ENCODE data around the gene TEX11. TPM values are rescaled to one million over a fixed set of nuclear protein-coding genes. Genes with fewer than 3 reads are reported as not detected.
"Not testable (repeated sequence)": the region's sequence is repeated elsewhere in the genome, so short reads cannot be mapped to it uniquely, and the experiment has no call there.

Gene TEX11
- not detected in 2 replicates for total RNA-seq

DNA sequence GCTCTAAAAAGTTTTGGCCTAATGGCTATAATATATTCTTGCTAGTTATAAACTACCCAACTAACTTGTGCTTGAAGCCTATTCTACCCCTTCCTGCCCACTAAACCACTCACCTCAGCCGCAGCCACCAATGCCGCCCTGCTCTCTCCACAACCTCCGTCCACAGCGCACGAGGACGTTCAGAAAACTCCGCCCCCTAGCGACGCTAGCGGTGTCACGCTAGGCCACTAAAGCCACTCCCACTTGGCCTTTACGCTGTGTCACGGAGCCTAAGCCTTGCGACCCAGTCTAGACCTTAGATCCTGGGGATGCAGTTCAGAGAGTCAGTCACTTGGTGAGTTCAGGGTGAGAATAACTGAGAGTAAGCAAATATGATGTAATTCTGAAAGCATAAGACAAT lies at the start of gene TEX11:
Gene TEX11 (minus strand): TSS at position 171 of the 400 bp plus-strand sequence. CDS start 922 bp downstream, outside the sequence.
- no peak for DNase-seq (ENCODE audit: low read depth in 2 of 2)

DNA sequence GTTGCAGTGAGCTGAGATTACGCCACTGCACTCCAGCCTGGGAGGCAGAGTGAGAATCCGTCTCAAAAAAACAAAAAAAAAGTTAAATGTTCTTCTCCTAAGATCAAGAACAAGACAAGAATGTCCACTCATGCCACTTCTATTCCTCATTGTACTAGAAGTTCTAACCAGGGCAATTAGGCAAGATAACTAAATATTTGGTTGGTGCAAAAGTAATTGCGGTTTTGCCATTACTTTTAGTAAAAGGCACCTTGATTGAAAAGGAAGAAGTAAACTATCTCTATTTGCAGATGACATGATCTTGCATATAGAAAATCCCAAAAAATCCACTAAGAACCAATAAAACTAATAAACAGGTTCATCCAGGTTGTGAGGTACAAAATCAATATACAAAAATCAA lies 46.4 kb upstream of the TEX11 start:
- DNase-seq (ENCODE audit: low read depth in 2 of 2), result no peak

DNA sequence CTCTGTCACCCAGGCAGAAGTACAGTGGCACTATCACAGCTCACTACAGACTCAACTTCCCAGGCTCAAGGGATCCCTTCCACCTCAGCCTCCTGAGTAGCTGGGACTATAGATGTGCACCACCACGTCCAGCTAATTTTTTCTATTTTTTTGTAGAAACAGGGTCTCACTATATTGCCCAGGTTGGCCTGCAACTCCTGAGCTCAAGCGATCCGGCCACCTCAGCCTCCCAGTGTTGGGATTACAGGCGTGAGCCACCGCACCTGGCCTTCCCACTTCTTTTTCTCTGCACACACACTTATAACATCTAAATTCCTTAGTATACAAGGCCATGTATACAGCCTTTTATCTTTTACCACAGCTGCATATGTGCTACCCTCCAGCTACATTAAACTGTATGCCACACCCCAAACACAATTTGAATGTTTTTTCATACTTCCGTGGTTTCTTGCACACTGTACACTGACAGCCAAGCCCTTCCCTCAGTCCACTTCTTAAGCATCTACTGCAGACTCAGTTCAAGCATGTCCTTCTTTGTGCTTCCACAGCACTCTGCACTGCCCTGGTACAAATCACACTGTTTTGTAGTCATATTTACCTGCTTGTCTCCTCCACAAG lies 15.9 kb upstream of the TEX11 start:
- no peak for DNase-seq (ENCODE audit: low read depth in 2 of 2)

DNA sequence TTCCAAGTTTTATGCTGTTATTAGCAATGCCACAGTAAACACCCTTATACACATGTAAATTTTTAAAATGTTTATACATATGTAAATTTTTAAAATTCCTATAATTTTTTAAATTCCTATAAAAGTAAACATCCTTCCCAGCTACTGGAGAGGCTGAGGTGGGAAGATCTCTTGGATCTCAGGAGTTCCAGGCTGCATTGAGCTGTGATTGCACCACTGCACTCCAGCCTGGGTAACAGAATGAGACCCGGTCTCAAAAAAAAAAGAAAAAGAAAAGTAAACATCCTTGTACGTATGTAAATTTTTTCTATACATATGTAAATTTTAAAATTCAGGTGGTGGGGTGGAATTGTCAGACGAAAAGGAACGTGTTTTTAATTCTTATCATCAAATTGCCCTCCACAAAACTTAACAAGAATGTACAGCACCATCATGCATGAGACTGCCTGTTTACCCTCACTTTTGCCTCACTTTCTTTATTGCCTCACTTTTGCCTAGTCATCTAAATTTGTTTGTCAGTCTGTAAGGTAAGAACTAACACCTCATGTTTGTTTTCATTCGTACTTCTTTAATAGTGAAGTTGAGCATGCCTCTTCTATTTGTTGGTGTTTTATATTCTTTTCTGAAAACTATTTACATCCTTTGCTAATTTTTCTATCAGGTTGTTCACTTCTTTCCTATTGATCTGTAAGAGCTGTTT lies 14.4 kb upstream of the TEX11 start:
- DNase-seq (ENCODE audit: low read depth in 2 of 2), result no peak

DNA sequence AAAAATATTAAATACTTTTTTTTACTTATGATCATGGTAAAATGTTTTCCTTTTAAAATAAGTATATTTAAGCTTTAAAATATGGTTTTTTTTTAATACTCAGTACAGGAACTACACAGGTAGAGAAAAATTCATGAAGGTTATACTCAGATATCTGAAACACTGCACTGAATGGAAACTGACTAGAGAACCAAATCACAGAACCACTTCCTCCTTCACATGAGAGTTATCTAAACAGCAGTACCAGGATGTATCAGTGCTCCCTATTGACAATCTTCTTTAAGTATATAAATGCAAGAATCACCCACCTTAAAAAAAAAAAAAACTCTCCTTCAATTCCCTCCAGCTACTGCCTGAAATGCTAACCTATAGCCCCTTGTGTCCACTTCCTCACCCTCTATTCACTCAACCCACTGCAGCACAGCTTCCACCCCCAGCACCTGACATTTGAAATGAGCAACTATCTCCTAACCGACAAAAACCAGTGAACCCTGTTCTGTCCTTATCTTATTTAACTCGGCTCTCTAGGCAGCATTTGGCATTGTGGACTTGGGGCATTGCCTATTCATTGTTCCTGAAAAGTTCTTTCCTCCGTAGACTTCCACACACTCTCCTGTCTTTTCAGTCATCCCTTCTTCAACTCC lies 13.3 kb upstream of the TEX11 start:
- no peak for DNase-seq (ENCODE audit: low read depth in 2 of 2)

DNA sequence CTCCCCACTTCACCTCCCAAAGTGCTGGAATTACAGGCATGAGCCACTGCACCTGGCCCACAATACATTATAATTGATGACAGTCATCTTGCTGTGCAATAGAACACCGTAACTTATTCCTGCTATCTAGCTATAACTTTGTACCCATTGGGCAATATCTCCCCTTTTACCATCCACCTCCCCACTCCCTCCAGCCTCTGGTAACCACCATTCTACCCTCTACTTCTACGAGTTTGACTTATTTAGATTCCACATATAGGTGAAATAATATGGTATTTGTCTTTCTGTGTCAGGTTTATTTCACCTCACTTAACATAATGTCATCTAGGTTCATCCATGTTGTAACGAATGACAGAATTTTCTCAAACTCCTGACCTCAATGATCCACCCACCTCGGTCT lies 8.2 kb upstream of the TEX11 start:
- no peak for DNase-seq (ENCODE audit: low read depth in 2 of 2)

DNA sequence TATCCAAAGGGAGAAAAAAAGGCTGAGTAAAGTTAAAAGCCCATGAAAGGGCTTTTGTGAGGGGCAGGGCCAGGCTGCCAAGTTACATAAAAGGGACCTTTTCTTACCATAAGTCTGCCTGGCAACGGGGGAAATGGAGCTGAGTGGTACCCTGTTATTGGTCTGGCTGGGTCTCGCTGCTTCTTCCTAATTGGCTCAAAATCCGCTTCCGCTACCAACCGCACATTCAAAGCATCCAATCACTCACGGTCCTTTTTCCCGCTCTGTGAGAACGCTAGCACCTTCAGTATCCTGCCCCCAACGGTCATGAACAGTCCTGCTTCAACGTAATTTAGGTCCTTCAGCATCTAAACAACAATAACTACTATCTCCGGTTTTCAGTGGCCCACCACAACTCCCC lies 611 bp downstream of the TEX11 start:
- DNase-seq (ENCODE audit: low read depth in 2 of 2), result no peak

DNA sequence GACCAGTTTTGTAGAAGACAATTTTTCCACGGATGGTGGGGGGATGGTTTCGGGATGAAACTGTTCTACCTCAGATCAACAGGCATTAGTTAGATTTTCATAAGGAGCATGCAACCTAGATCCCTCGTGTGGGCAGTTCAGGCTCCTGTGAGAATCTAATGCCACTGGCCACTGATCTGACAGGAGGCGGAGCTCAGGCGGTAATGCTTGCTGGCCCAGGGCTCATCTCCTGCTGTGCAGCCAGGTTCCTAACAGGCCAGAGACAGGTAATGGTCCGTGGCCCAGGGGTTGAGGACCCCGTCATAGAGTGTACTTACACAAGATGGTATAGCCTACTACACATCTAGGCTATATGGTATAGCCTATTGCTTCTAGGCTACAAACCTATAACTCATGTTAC lies 7.0 kb downstream of the TEX11 start:
- DNase-seq (ENCODE audit: low read depth in 2 of 2), result no peak

DNA sequence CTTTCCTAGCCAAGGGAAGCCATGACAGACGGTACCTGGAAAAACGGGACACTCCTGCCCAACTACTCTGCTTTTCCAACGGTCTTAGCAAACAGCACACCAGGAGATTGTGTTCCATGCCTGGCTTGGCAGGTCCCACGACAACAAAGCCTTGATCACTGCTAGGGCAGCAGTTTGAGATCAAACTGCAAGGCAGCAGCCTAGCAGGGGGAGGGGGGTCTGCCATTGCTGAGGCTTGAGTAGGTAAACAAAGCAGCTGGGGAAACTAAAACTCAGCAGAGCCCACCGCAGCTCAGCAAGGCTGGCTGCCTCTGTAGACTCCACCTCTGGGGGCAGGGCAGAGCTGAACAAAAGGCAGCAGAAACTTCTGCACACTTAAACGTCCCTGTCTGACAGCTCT lies 18.1 kb downstream of the TEX11 start:
- DNase-seq (ENCODE audit: low read depth in 2 of 2), result not testable (repeated sequence)

DNA sequence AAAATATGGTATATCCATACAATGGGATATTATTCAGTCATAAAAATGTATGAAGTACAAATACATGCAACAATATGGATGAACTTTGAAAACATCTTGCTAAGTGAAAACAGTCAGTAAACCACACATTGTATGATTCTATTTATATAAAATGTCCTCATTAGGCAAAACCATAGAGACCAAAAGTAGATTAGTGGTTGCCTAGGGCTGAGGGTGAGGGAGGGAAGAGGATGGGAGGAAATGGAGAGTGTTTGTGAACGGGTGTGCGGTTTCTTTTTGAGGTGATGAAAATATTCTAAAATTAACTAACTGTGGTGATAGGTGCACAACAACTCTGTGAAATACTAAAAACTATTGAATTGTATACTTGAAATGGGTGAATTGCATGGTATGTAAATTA lies 29.6 kb downstream of the TEX11 start:
- DNase-seq (ENCODE audit: low read depth in 2 of 2), result no peak

DNA sequence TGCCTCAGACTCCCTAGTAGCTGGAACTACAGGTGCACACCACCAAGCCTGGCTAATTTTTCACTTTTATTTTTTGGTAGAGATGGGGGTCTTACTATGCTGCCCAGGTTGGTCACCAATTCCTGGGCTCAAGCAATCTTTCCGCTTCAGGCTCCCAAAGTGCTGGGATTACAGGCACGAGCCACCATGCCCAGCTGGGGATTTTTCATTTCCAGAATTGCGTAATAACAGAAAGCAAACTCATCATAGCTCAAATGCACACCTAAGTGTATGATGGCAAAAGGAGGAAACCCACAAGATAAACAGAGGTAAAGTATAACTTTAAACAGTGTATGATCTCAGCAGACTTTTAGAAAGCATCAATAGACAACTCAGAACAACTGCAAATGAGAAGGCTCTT lies 56.2 kb downstream of the TEX11 start:
- DNase-seq (ENCODE audit: low read depth in 2 of 2), result no peak

DNA sequence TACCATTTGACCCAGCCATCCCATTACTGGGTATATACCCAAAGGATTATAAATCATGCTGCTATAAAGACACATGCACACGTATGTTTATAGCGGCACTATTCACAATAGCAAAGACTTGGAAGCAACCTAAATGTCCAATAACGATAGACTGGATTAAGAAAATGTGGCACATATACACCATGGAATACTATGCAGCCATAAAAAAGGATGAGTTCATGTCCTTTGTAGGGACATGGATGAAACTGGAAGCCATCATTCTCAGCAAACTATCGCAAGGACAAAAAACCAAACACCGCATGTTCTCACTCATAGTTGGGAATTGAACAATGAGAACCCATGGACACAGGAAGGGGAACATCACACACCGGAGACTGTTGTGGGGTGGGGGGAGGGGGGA lies 64.4 kb downstream of the TEX11 start:
- DNase-seq (ENCODE audit: low read depth in 2 of 2), result not testable (repeated sequence)

DNA sequence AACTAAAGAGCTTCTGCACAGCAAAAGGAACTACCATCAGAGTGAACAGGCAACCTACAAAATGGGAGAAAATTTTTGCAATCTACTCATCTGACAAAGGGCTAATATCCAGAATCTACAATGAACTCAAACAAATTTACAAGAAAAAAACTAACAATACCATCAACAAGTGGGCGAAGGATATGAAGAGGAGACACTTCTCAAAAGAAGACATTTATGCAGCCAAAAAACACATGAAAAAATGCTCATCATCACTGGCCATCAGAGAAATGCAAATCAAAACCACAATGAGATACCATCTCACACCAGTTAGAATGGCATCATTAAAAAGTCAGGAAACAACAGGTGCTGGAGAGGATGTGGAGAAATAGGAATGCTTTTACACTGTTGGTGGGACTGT lies 64.9 kb downstream of the TEX11 start:
- not testable (repeated sequence) for DNase-seq (ENCODE audit: low read depth in 2 of 2)

DNA sequence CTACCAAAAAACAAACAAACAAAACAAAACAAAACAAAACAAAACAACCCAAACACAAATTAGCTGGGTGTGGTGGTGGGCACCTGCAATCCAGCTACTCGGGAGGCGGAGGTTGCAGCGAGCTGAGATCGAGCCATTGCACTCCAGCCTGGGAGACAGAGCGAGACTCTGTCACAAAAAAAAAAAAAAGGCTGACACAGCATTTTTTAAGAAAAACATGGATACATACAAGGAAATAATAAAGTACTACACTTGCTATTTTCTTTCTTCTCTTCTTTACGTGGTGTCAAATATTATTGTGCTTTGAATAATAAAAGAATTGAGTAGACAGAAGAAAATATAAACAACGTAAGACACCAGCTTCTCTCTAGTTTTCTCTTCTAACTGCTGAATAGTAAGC lies 73.9 kb downstream of the TEX11 start:
- DNase-seq (ENCODE audit: low read depth in 2 of 2), result no peak

DNA sequence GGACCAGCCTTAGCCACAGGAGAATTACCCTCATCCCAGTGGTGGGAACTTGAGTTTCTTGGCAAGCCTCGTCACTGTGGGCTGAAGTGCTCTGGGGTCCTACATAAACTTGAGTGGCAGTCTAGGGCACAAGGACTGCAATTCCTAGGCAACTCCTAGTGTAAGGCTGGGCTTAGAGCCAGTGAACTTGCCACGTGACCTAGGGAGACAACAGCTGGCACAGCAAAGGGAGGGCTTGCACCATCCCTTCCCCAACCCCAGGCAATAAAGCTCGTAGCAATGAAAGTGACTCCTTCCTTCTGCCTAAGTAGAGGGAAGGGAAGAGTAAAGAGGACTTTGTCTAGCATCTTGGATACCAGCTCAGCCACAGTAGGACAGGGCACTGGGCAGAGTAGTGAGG lies 81.8 kb downstream of the TEX11 start:
- DNase-seq (ENCODE audit: low read depth in 2 of 2), result no peak

DNA sequence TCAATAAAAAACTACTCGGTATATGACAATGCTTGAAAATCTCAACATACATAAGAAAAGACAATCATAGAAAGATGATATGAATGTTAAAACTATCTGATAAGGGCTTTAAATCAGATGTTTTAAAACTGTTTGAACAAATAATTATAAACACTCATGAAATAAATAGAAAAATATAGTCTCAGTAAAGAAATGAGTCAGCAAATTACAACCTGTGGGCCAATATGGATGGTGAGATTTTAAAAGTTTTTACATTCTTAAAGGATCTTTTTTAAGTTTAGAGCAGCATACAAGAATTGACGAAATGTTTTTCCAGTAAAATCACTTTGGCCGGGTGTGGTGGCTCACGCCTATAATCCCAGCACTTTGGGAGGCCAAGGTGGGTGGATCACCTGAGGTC lies 83.1 kb downstream of the TEX11 start:
- no peak for DNase-seq (ENCODE audit: low read depth in 2 of 2)

DNA sequence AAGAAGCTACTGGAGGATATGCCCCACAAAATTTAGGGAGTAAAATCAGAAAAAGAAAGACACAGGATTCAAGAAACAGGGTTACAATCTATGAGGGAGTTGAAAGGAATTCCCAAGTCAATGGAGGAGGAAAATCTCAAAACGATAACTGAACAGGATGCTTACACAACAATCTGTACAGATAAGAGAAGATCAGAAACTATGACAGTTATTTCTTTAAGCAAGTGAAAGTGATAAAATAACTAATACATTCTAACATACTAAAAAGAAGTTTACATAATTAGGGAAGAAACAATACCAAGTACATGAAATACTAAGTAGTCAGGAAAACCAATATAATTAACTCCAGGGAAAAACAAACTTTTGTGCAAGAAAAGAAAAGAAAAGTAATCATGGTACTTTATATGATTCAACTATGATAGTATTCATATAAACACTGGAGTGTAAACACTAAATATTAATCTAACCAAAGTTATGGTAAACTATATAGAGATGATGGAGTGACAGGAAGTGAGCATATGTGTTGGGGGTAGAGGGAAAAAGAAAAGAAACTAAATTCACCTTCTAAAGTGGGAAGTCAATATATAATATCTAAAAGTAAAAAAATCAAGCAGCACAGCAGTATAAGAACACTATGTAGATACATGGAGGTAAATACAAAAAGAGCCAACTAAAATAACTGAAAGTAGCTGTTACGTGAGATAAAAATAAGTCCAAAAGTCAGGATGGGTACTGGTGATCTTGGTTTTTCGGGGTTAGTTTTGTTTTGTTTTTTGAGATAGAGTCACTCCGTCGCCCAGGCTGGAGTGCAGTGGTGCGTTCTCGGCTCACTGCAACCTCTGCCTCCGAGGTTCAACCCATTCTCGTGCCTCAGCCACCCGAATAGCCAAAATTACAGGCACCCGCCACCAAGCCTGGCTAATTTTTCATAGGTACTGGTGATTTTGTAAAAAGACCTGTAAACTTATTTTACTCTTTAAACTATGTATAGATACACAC lies 99.3 kb downstream of the TEX11 start:
- DNase-seq (ENCODE audit: low read depth in 2 of 2), result no peak

DNA sequence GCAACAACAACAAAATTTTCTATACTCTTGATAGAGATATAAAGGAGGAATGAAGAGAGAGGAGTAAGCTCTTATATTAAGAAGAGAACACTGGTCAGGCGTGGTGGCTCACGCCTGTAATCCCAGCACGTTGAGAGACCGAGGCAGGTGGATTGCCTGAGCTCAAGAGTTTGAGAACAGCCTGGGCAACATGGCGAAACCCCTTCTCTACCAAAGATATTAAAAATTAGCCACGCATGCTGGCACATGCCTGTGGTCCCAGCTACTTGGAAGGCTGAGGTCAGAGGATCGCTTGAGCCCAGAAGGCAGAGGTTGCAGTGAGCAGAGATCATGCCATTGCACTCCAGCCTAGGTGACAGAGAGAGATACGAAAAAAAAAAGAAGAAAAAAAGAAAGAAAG lies 102.4 kb downstream of the TEX11 start:
- DNase-seq (ENCODE audit: low read depth in 2 of 2), result no peak

DNA sequence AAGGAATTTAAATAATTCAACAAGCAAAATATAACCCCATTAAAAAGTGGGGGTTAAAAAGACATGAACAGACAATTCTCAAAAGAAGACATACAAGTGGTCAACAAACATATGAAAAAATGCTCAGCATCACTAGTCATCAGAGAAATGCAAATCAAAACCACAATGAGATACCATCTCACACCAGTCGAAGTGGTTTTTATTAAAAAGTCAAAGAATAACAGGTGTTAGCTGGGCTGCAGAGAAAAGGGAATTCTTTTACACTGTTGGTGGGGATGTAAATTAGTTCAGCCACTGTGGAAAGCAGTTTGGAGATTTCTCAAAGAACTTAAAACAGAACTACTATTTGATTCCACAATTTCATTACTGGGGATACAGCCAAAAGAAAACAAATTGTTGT lies 111.8 kb downstream of the TEX11 start:
- DNase-seq (ENCODE audit: low read depth in 2 of 2), result not testable (repeated sequence)

DNA sequence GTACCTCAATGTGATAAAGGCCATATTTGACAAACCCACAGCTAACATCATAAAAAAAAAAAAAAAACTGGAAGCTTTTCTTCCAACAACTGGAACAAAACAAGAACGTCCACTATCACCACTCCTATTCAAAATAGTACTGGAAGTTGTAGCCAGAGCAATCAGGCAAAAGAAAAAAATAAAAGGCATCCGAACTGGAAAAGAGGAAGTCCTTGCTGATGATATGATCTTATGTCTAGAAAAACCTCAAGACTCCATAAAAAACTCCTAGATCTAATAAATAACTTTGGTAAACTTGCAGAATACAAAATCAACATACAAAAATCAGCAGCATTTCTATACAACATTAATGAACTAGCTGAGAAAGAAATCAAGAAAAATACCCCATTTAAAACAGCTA lies 134.3 kb downstream of the TEX11 start:
- no peak for DNase-seq (ENCODE audit: low read depth in 2 of 2)

DNA sequence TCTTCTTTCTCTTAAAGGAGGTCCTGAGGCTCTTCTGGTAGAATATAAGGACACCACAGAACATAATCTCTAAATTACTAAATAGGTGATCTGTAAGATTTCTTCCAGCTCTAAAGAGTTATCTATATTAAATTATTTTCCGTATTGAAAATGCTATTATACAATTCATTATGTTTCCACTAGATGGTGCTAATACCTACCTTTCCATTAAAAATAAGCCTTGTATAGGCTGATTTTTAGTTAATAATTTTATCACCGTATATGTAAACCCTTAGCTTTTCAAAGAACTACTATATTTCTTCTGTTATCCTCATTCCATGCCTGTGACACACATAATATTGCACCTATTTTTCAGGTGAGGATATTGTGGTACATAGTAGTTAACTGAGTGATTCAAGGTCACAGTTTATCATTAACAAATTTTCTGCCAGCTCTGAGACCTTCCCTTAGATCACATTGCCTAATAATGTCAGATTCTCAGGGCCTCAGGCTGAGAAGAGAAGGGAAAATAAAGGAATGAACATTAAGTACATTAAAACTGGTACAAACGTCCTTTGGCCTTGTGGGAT lies 138.8 kb downstream of the TEX11 start:
- DNase-seq (ENCODE audit: low read depth in 2 of 2), result peak; percentile 2 to 16
